NK-92 (cell line): ENCODE data around the gene POU6F2.
"Not testable (repeated sequence)": the region's sequence is repeated elsewhere in the genome, so short reads cannot be mapped to it uniquely, and the experiment has no call there.

Experiments
- DNase-seq: peaks from one replicate; lab custom pipeline; 2025; ENCODE audit not compliant: unreplicated experiment; lab: John Stamatoyannopoulos, UW

The POU6F2 gene

GRCh38 chr7:38977685-38978084 lies at the start of gene POU6F2:
POU6F2 (plus strand) TSS chr7:38977909; CDS start chr7:38977954, 45 bp downstream.
- DNase-seq = no peak

DNA sequence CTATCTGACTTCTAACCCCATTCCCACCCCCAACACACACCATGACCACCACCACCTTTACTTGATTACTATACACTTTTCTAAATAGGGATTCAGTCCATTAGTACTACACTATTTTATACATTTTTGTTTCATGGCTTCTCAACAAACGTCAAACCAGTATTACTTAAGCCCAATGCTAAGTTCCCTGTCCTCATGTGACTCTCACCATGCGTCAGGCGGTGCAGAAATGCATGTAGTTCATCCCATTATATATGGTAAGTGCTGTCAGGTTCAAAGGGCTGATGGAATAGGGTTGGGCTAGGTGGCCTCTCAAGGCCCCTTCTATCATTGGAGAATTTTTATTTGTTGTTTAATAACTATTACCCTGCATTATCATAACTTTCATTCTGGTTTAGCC lies 49.2 kb upstream of the POU6F2 start:
- DNase-seq = no peak

GRCh38 chr7:38929460-38930171 lies 48.1 kb upstream of the POU6F2 start:
- no peak for DNase-seq

DNA sequence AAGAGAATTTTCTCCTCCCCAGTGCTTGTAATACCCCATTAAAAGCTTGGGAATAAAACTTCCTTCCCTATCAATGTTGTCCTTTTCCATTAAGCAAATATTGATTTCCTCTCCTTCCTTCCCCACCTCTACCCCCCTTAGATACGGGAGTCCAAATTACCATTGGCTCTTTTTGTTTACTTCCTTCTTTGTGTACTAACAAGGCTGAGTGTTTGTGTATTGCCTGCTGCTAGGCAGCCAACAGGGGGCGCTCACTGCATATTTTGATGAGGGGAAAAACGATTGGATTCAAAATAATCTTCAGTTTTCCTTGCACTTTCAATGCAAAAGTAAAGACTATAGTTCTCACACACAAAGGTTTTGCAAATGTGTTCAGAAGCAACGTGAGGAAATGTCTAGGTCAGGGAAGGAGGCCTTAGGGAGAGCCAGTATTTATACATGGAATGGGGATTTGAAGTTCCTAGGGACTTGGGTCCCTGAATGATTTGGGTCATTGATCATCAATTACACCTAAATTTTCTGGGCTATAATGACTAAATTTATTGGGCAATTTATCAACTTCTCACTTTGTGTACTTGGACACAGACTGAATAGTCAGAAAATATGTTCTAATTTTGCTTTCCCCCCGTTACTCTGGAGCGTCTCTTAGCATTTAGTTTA lies 45.1 kb upstream of the POU6F2 start:
- no peak for DNase-seq

GRCh38 chr7:38934051-38934450 lies 43.7 kb upstream of the POU6F2 start:
- no peak for DNase-seq

- DNase-seq = no peak
These were observed 43.2 kb upstream of the POU6F2 start for GRCh38 chr7:38934536-38934935.

- no peak for DNase-seq
These were observed 41.1 kb upstream of the POU6F2 start for GRCh38 chr7:38936641-38937040.

GRCh38 chr7:38938001-38938485 lies 39.7 kb upstream of the POU6F2 start:
- DNase-seq = no peak

GRCh38 chr7:38938589-38938988 lies 39.1 kb upstream of the POU6F2 start:
- DNase-seq = no peak

GRCh38 chr7:38940774-38941173 lies 36.9 kb upstream of the POU6F2 start:
- DNase-seq = no peak

DNA sequence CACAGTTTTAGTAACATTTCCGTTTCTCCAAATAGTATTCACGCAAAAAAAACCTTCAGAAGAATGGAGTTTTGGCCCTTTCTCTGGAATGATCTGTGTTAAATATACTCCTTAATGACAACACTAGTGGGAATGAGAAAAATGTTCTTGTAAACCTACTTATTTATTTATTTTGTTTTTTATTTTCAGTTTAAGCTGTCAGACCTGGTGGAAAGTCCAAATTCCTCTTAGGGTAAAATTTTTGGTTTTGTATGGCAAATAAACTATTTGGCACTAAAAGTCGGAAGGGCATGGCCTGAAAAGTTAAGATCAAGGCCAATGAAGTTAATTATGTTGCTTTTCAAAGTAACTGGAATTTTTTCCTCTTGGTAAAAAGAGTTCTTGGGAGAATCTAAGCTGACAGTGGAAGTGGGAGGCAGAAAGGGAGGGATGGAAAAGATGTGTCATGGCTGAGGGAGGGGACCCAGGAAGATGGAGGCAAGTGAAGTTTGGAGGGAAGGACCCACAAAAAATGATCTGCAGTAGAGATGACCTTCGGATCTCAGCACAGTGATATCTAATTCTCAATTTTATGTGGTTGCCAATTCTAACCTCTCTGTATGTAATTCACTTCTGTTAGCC lies 35.2 kb upstream of the POU6F2 start:
- DNase-seq = no peak

- not testable (repeated sequence) for DNase-seq
These were observed 30.2 kb upstream of the POU6F2 start for GRCh38 chr7:38947541-38947940.

GRCh38 chr7:38950309-38950708 lies 27.4 kb upstream of the POU6F2 start:
- no peak for DNase-seq

DNA sequence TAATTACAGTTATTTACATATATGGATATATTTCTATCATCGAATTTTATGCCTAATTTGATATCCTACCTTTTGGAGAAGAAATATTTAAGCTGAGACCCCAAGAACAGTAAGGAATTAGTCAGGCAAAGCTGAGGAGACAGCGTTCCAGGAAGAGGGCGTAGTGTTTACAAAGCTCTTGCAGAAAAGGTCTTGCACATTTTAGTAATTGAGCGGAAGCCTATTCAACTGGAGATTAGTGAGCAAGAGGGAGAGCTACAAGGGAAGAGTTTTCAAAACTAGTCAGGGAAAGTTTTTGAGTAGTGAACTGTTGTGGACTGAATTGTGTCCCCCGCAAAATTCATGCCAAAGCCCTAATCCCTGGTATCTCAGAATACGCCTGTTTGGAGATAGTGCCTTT lies 26.5 kb upstream of the POU6F2 start:
- no peak for DNase-seq

GRCh38 chr7:38953227-38953626 lies 24.5 kb upstream of the POU6F2 start:
- DNase-seq = no peak

DNA sequence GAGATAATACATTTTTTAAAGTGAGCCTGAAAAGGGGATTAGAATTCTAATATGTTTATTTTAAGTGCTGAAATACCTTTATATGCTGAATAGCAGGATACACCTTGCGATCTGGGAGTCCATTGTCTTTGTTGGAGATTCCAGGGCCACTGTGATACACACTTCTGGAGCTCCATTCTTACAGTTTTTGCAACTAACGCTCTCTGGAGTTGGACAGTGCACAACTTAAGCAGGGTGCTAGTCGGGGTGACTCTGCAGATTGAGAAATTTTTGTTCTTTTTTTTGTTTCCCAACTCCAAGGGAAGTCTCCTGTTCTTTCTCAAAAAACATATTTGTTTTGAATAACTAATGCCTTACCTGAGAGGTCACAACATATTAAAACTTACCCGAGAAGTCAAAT lies 23.7 kb upstream of the POU6F2 start:
- no peak for DNase-seq

GRCh38 chr7:38955892-38956291 lies 21.8 kb upstream of the POU6F2 start:
- no peak for DNase-seq

DNA sequence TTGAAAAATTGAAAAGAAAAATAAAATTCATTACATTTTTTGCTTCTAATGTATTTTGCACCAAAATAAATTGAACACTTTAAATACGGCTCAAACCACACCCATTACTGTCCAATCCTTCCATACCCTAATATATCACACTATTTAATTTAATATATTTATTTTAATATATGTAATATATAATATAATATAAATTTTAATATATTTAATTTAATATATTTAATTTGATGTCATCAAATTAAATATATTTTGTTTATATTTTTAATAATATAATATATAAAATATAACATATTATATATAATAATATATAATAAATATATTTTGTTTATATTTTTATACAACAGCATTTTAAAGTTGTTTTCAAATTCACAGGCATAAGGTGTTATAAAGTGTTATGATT lies 15.7 kb upstream of the POU6F2 start:
- DNase-seq = no peak

GRCh38 chr7:38964921-38965320 lies 12.8 kb upstream of the POU6F2 start:
- no peak for DNase-seq

GRCh38 chr7:38973760-38974159 lies 3.9 kb upstream of the POU6F2 start:
- DNase-seq = no peak

GRCh38 chr7:38975944-38976392 lies 1.7 kb upstream of the POU6F2 start:
- DNase-seq = no peak

DNA sequence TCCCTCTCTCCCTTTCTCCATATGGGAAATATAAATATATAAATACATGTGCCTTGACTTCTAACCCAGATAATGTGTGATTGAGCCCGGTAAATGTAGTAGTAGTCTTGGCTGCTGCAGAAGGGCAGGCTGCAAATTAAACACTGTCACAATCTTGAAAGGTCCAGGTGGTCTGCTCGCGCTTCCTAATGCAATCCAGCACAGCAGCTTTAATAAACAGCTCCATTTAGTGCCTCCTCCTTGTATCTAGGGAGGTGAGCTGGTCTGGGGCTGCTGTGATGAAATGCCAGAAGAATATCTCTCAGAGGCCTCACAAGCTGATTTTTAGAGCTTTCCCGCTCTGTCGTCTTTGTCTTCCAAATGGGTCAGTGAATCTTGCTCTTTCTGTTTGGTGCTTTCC lies 782 bp downstream of the POU6F2 start:
- no peak for DNase-seq
